Activated CD8-positive, alpha-beta memory T cell treated with anti-CD3 and anti-CD28 coated beads, Interleukin-2, amount 50 U/mL, for 24 hours (primary cell): ENCODE data around the gene FHOD3.
"Not testable (repeated sequence)": the region's sequence is repeated elsewhere in the genome, so short reads cannot be mapped to it uniquely, and the experiment has no call there.

Experiments
- DNase-seq: peaks from one replicate; pipeline ENCODE4 v3.0.0-alpha.2; 2020; ENCODE audit errors: extremely low read depth

Gene FHOD3

GRCh38 chr18:36706134-36706881, 408.8 kb downstream of the FHOD3 start:
- DNase-seq, result no peak

GRCh38 chr18:36708366-36708765, 410.9 kb downstream of the FHOD3 start:
- no peak for DNase-seq

GRCh38 chr18:36709315-36709714, 411.8 kb downstream of the FHOD3 start:
- no peak for DNase-seq

- no peak for DNase-seq
Measured at GRCh38 chr18:36711014-36711725, 413.7 kb downstream of the FHOD3 start.

- no peak for DNase-seq
Measured at GRCh38 chr18:36711813-36712444, 414.4 kb downstream of the FHOD3 start.

GRCh38 chr18:36714476-36714875, 417.0 kb downstream of the FHOD3 start:
- no peak for DNase-seq

- DNase-seq, result no peak
Measured at GRCh38 chr18:36717422-36718110, 420.1 kb downstream of the FHOD3 start.

GRCh38 chr18:36718705-36719328, 421.3 kb downstream of the FHOD3 start:
- DNase-seq, result no peak

GRCh38 chr18:36719630-36720029, 422.1 kb downstream of the FHOD3 start:
- DNase-seq, result no peak

- not testable (repeated sequence) for DNase-seq
Measured at GRCh38 chr18:36721351-36721750, 423.8 kb downstream of the FHOD3 start.

GRCh38 chr18:36724169-36724568, 426.7 kb downstream of the FHOD3 start:
- DNase-seq, result no peak

GRCh38 chr18:36724591-36725001, 427.1 kb downstream of the FHOD3 start:
- DNase-seq, result no peak

GRCh38 chr18:36728345-36728744, 430.8 kb downstream of the FHOD3 start:
- no peak for DNase-seq

- no peak for DNase-seq
Measured at GRCh38 chr18:36729197-36729596, 431.7 kb downstream of the FHOD3 start.

- no peak for DNase-seq
Measured at GRCh38 chr18:36732264-36732663, 434.8 kb downstream of the FHOD3 start.

- DNase-seq, result no peak
Measured at GRCh38 chr18:36733150-36733549, 435.6 kb downstream of the FHOD3 start.

GRCh38 chr18:36734596-36734995, 437.1 kb downstream of the FHOD3 start:
- no peak for DNase-seq

GRCh38 chr18:36735130-36735529, 437.6 kb downstream of the FHOD3 start:
- DNase-seq, result no peak

- DNase-seq, result no peak
Measured at GRCh38 chr18:36736094-36736493, 438.6 kb downstream of the FHOD3 start.

GRCh38 chr18:36737316-36737715, 439.8 kb downstream of the FHOD3 start:
- no peak for DNase-seq

GRCh38 chr18:36744261-36744876, 446.9 kb downstream of the FHOD3 start:
- DNase-seq, result no peak
